Upper lobe of left lung (tissue), 6 donors: ENCODE results near the gene DAPK1. TPM values are rescaled to one million over a fixed set of nuclear protein-coding genes. Genes with fewer than 3 reads are reported as not detected.

Experiments used
- ATAC-seq, 2 donors: fragments of 200-7000 bp; cut with Tn5 transposase; one replicate each; pipeline ENCODE4 v1.9.1; 2022; ENCODE audit warnings: mild to moderate bottlenecking in 2 of 2, moderate library complexity in 2 of 2; ENCODE audit not compliant: low FRiP score in 2 of 2
- DNase-seq, 2 donors: peaks; one replicate each; pipeline ENCODE4 v3.0.0-alpha.2; 2019 to 2020
- H3K27ac ChIP-seq, 4 donors: fragments of 200-600 bp; sonication (generic); one replicate each; pipeline ENCODE4 v1.5.1; 2016 to 2019
- H3K27me3 ChIP-seq, 4 donors: fragments of 200-600 bp; sonication (generic); one replicate each; pipeline ENCODE4 v1.5.1; 2017 to 2019
- H3K36me3 ChIP-seq, 4 donors: fragments of 200-600 bp; sonication (generic); one replicate each; pipeline ENCODE4 v1.5.1; 2016 to 2019
- H3K4me1 ChIP-seq, 4 donors: fragments of 200-600 bp; sonication (generic); one replicate each; pipeline ENCODE4 v1.5.1; 2018 to 2019
- H3K4me3 ChIP-seq, 4 donors: fragments of 200-600 bp; sonication (generic); one replicate each; pipeline ENCODE4 v1.5.1; 2017 to 2019; ENCODE audit warnings: mild to moderate bottlenecking in 2 of 4, moderate library complexity in 1 of 4
- H3K9me3 ChIP-seq, 4 donors: fragments of 200-600 bp; sonication (generic); one replicate each; pipeline ENCODE4 v1.5.1; 2018 to 2019
- EP300 ChIP-seq, 4 donors: sonication (generic); formaldehyde crosslinking; IDR thresholded peaks; one replicate each; pipeline ENCODE4 v1.5.1; 2017; ENCODE audit warnings: antibody characterized with exemption in 4 of 4, control low read depth in 2 of 4
- POLR2A ChIP-seq, 4 donors: fragments of 450-650 bp; IDR thresholded peaks; one replicate each; pipeline ENCODE4 v1.5.1; 2016 to 2017; ENCODE audit warnings: antibody characterized with exemption in 4 of 4, mild to moderate bottlenecking in 2 of 4
- POLR2AphosphoS5 ChIP-seq, 2 donors: sonication (generic); formaldehyde crosslinking; IDR thresholded peaks; one replicate each; pipeline ENCODE4 v1.5.1; 2017; ENCODE audit warnings: antibody characterized with exemption in 2 of 2
- WGBS, 2 donors: methylation state at CpG; one replicate each; pipeline ENCODE4 v1.1.5; 2017 to 2018; 5-methylcytosine and 5-hydroxymethylcytosine counted together
- total RNA-seq, 6 donors: library from RNA; depleted of rRNA in 4 of 6; stranded (reverse); fragments of >200 nt in 4 of 6; gene quantifications; one replicate each; pipeline versions ENCODE4 v1.1.0 to v1.2.1, GENCODE V29; 2016 to 2021
- TF ChIP-seq, protein P1 (sequence below), 6 experiments: fragments of 450-650 bp in 4 of 6; fragments of 200-600 bp in 2 of 6; sonication (generic) in 2 of 6; IDR thresholded peaks; one replicate each; pipeline ENCODE4 v1.5.1; 2016 to 2019; ENCODE audit warnings: antibody characterized with exemption in 6 of 6
- donor health status: DM: no; HTN: no; CAD: no; lungs with moderate emphysema.
- donor health status: DM: no; HTN: yes; CAD: no; lungs with severe emphysema.

Gene DAPK1
- total RNA-seq, 6 donors from 2014 or later = 125 to 334 (median 213) TPM

DNA sequence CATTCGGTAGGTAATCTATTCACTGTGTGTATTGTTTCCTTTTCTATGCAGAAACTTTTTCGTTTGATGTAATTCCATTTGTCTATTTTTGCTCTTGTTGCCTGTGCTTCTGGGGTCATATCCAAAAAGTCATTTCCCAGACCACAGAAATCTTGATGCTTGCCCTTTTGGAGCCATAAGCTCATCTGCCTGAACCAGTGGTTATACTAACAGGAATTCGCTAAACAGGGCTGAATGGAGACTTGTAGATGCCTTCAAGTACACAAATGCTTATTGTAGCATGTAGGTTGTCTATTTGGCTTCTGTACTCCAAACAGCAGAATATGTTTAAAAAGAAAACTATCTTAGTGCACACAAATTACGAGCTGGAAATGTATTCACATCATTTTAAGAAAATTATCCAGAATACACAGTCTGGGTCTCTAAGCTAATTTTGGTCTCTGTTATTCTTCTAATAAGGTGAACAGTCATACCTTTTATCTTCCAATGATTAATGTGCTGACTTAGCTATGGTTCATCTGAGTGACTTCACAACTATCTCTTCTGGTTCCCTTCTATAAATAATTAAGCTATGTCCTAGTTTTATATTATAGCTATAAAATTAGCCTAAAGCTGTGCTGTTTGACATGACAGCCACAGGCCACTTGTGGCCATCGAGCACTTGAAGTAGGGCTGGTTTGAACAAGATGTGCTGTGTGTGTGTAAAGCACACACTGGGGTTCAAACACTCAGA, 87.6 kb downstream of the DAPK1 start:
- no peak overlapping the region for H3K27ac ChIP-seq
- H3K9me3 ChIP-seq = no peaks in the 10 kb centered on the region
- no peak for TF ChIP-seq POLR2A (IDR thresholded peaks at IDR 0.05)
- no peak for TF ChIP-seq POLR2AphosphoS5 (IDR thresholded peaks at IDR 0.05)
- TF ChIP-seq, protein P1, sequence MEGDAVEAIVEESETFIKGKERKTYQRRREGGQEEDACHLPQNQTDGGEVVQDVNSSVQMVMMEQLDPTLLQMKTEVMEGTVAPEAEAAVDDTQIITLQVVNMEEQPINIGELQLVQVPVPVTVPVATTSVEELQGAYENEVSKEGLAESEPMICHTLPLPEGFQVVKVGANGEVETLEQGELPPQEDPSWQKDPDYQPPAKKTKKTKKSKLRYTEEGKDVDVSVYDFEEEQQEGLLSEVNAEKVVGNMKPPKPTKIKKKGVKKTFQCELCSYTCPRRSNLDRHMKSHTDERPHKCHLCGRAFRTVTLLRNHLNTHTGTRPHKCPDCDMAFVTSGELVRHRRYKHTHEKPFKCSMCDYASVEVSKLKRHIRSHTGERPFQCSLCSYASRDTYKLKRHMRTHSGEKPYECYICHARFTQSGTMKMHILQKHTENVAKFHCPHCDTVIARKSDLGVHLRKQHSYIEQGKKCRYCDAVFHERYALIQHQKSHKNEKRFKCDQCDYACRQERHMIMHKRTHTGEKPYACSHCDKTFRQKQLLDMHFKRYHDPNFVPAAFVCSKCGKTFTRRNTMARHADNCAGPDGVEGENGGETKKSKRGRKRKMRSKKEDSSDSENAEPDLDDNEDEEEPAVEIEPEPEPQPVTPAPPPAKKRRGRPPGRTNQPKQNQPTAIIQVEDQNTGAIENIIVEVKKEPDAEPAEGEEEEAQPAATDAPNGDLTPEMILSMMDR (IDR thresholded peaks at IDR 0.05) = no peak
- no peak for TF ChIP-seq EP300 (IDR thresholded peaks at IDR 0.05)
- H3K36me3 ChIP-seq = no peaks in the 10 kb centered on the region
- peaks cover 0 to 21% (median 14%) of the 10 kb centered on the region in 4 donors for H3K4me1 ChIP-seq
- H3K4me3 ChIP-seq = no peak overlapping the region
- no peak for ATAC-seq
- DNase-seq = no peak
- WGBS, 2 donors = 67 to 85% methylated on average over 5 of the region's 5 CpGs
- H3K27me3 ChIP-seq = no peaks in the 10 kb centered on the region

DNA sequence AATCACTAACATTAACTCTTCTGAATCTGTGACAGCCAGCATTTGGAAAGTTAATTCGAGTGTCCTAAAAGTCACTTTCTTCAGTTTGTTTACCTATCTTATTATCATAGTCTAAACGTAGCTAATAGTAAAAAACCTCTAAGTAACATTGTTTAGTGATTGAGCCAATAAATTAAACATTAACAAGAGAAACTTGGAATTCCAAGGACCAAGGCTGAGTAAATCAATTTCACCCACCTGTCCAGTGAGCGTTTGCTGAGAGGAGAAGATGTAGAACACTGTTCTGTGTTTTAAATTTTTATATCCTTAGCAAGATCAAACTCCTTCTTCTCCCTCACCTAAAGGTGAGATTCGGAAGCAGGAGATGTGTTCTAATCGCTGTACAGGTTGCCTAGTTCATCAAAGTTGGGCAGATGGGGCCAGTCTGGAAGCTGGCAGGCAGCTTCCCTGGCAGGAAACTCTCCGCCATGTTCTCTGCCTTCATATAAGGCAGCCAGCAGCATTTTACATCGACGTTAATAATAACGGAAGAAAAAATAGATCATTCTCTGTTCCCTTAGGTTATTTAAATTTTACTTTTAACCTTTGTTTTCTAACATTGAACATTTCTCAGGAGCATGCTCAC, 89.2 kb downstream of the DAPK1 start:
- no peak for DNase-seq
- H3K36me3 ChIP-seq = no peaks in the 10 kb centered on the region
- ATAC-seq = no peak
- H3K4me3 ChIP-seq = no peak overlapping the region
- no peak for TF ChIP-seq EP300 (IDR thresholded peaks at IDR 0.05)
- H3K27me3 ChIP-seq = no peaks in the 10 kb centered on the region
- WGBS, 2 donors = 76 to 82% methylated on average over 9 of the region's 9 CpGs
- no peaks in the 10 kb centered on the region for H3K9me3 ChIP-seq
- no peak overlapping the region for H3K27ac ChIP-seq
- H3K4me1 ChIP-seq = peaks cover 0 to 7% (median 3%) of the 10 kb centered on the region in 4 donors

DNA sequence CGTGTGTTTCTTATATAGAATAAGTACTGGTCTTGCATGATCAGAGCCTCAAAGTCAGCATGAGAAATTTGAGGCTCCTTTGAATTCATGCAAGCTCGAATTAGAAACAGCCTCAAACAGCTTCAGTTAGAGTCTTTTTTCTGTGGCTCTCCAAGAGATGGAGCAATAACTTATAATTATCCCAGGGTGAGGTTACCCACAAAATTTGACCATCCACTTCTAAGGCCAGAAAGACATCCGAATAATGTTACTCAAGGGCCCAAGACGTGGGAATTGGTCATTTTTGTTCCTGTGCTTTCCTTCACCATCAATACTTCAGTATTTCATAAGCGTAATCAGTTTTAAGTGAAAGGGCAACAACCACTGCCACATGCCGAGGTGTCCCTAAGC, 89.7 kb downstream of the DAPK1 start:
- Histone ChIP-seq H3K36me3 (no peaks in the 10 kb centered on the region), H3K9me3 (no peaks in the 10 kb centered on the region), H3K27ac (no peak overlapping the region), H3K4me1 (peaks cover 2 to 7% (median 6%) of the 10 kb centered on the region in 4 donors), H3K4me3 (no peak overlapping the region), H3K27me3 (no peaks in the 10 kb centered on the region)
- ATAC-seq = no peak
- no peak for DNase-seq
- no peak for TF ChIP-seq EP300 (IDR thresholded peaks at IDR 0.05)
- TF ChIP-seq POLR2AphosphoS5 (IDR thresholded peaks at IDR 0.05) = no peak
- TF ChIP-seq, protein P1 (IDR thresholded peaks at IDR 0.05) = no peak
- TF ChIP-seq POLR2A (IDR thresholded peaks at IDR 0.05) = no peak
- WGBS, 2 donors = 63 to 66% methylated on average over 6 of the region's 6 CpGs

DNA sequence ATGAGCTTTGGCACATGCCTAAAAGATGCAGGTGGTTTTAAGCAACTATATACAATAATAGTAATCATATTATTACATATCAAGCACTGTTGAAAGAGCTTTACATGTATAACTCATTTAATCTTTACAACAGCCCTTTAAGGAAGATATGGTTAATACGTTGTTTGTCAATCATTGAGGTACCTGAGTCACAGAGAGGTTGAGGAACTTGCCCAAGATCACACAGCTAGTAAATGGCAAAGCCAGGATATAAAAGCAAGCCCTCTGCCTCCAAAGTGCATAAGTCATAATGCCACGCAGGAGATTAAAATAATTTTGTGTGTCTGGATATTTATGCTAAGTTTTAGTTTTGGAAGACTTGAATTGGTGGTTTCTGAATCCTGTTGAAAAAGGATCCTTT, 90.2 kb downstream of the DAPK1 start:
- WGBS, 2 donors = 81 to 93% methylated on average over 2 of the region's 2 CpGs
- no peak overlapping the region for H3K27ac ChIP-seq
- peaks cover 7 to 11% (median 11%) of the 10 kb centered on the region in 4 donors for H3K4me1 ChIP-seq
- H3K36me3 ChIP-seq = no peaks in the 10 kb centered on the region
- DNase-seq (no peak), ATAC-seq (no peak)
- H3K9me3 ChIP-seq = no peaks in the 10 kb centered on the region
- no peak overlapping the region for H3K4me3 ChIP-seq
- H3K27me3 ChIP-seq = no peaks in the 10 kb centered on the region
- TF ChIP-seq EP300 (IDR thresholded peaks at IDR 0.05) (no peak), POLR2AphosphoS5 (IDR thresholded peaks at IDR 0.05) (no peak), POLR2A (IDR thresholded peaks at IDR 0.05) (no peak)
- TF ChIP-seq, protein P1 (IDR thresholded peaks at IDR 0.05) = no peak

DNA sequence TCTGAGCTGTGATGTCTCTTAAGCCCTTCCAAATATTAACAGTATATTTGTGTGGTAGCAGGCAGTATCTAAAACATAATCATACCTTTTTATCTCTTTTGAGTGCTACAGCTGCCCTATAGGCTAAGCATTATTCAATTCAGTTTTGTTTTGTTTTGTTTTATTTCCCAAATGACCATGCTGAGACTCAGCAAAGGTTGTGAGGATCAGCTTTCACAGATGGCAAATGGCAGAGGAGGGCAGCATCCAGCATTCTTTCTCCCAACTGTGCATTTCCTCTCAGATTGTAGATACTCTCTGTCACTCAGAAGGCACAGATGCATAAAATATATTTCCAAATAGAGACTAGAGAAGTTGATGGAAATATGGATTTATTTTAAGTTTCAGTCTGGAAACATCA, 90.7 kb downstream of the DAPK1 start:
- no peak for DNase-seq
- H3K27me3 ChIP-seq = no peaks in the 10 kb centered on the region
- H3K4me1 ChIP-seq = peaks cover 12 to 16% (median 14%) of the 10 kb centered on the region in 4 donors
- H3K4me3 ChIP-seq = no peak overlapping the region
- no peak for ATAC-seq
- no peak overlapping the region for H3K27ac ChIP-seq
- no peaks in the 10 kb centered on the region for H3K9me3 ChIP-seq
- TF ChIP-seq POLR2AphosphoS5 (IDR thresholded peaks at IDR 0.05) (no peak), POLR2A (IDR thresholded peaks at IDR 0.05) (no peak), EP300 (IDR thresholded peaks at IDR 0.05) (no peak)
- TF ChIP-seq, protein P1 (IDR thresholded peaks at IDR 0.05) = no peak
- H3K36me3 ChIP-seq = no peaks in the 10 kb centered on the region
